H1 (cell line): Measurements from ENCODE around the gene NOL4L. TPM values are rescaled to one million over a fixed set of nuclear protein-coding genes. Genes with fewer than 3 reads are reported as not detected.

Source experiments
- CTCF ChIA-PET: fragments of 300-600 bp; sonication (Branson Sonifier 250); formaldehyde crosslinking; loops from one replicate; lab custom pipeline; 2021; ENCODE audit not compliant: partially characterized antibody; lab: Charles Lee
- POLR2A ChIA-PET: fragments of 300-600 bp; sonication (Branson Sonifier 250); formaldehyde crosslinking; loops from one replicate; lab custom pipeline; 2021; ENCODE audit warnings: inconsistent platforms; ENCODE audit not compliant: partially characterized antibody; lab: Charles Lee
- DNase-seq, 2 experiments: peaks; one replicate each; pipeline versions ENCODE4 v3.0.0 to v3.0.0-alpha.2; 2010 to 2022; ENCODE audit warnings: low spot score in 2 of 2, low read depth in 1 of 2, mixed read lengths in 1 of 2
- FAIRE-seq: peaks from 2 replicates; lab custom pipeline; 2011; peaks lifted over from hg19 to GRCh38; lab: Jason Lieb, UNC
- H2AFZ ChIP-seq: 2 replicates; pipeline ENCODE4 v1.8.1; 2012; ENCODE audit warnings: low read length, inconsistent platforms
- H2AK5ac ChIP-seq: 2 replicates; pipeline ENCODE4 v1.6.1; 2013; ENCODE audit warnings: low read depth, low read length
- H2BK120ac ChIP-seq: replicated peaks from 2 replicates; pipeline ENCODE3; 2013; ENCODE audit warnings: low read depth, low read length, inconsistent platforms
- H2BK12ac ChIP-seq: 2 replicates; pipeline ENCODE4 v1.6.1; 2013; ENCODE audit warnings: low read depth, low read length
- H2BK15ac ChIP-seq: 2 replicates; pipeline ENCODE4 v1.6.1; 2013; ENCODE audit warnings: low read length
- H2BK20ac ChIP-seq: 2 replicates; pipeline ENCODE4 v1.6.1; 2013; ENCODE audit warnings: low read length
- H2BK5ac ChIP-seq: 2 replicates; pipeline ENCODE4 v1.6.1; 2013; ENCODE audit warnings: low read depth, low read length
- H3K14ac ChIP-seq: 2 replicates; pipeline ENCODE4 v1.6.1; 2013; ENCODE audit warnings: inconsistent platforms; ENCODE audit not compliant: insufficient read length
- H3K18ac ChIP-seq: 2 replicates; pipeline ENCODE4 v1.6.1; 2013; ENCODE audit warnings: low read length; ENCODE audit errors: extremely low read depth
- H3K23ac ChIP-seq: 2 replicates; pipeline ENCODE4 v1.6.1; 2013; ENCODE audit warnings: inconsistent platforms; ENCODE audit not compliant: insufficient read length
- H3K23me2 ChIP-seq: 2 replicates; pipeline ENCODE4 v1.6.1; 2013; ENCODE audit warnings: low read depth, low read length
- H3K27ac ChIP-seq: 2 replicates; pipeline ENCODE4 v1.6.1; 2011; ENCODE audit warnings: low read depth, low read length, inconsistent platforms
- H3K27me3 ChIP-seq, 4 experiments: replicated peaks in 1 of 4; 1 replicate in 1 of 4; 2 replicates in 3 of 4; pipeline versions ENCODE4 v1.6.1 to v1.8.1; 2011 to 2013; ENCODE audit warnings: low read length in 3 of 4, mild to moderate bottlenecking in 3 of 4, inconsistent platforms in 2 of 4, mixed read lengths in 2 of 4, moderate library complexity in 1 of 4; ENCODE audit not compliant: control insufficient read depth in 3 of 4, insufficient read depth in 3 of 4; ENCODE audit errors: extremely low read depth in 1 of 4
- H3K36me3 ChIP-seq, 4 experiments: 2 replicates each; pipeline versions ENCODE4 v1.6.1 to v1.8.1; 2011 to 2013; ENCODE audit warnings: mild to moderate bottlenecking in 4 of 4, low read length in 3 of 4, moderate library complexity in 2 of 4, control low read depth in 1 of 4, inconsistent platforms in 1 of 4; ENCODE audit not compliant: insufficient read depth in 4 of 4, control insufficient read depth in 2 of 4
- H3K4ac ChIP-seq: replicated peaks from 2 replicates; pipeline ENCODE3; 2013; ENCODE audit warnings: low read length, low read depth, mixed read lengths, inconsistent platforms; ENCODE audit not compliant: insufficient read length
- H3K4me1 ChIP-seq, 4 experiments: replicated peaks in 1 of 4; 1 replicate in 1 of 4; 2 replicates in 3 of 4; pipeline versions ENCODE4 v1.6.1 to v1.8.1; 2011 to 2013; ENCODE audit warnings: low read length in 3 of 4, inconsistent platforms in 2 of 4, mixed read lengths in 1 of 4; ENCODE audit not compliant: insufficient read depth in 4 of 4, control insufficient read depth in 3 of 4
- H3K4me2 ChIP-seq, 2 experiments: 2 replicates each; pipeline versions ENCODE4 v1.6.1 to v1.8.1; 2011 to 2013; ENCODE audit warnings: low read depth in 2 of 2, low read length in 2 of 2, control low read depth in 1 of 2, inconsistent platforms in 1 of 2, mild to moderate bottlenecking in 1 of 2; ENCODE audit not compliant: insufficient read depth in 1 of 2
- H3K4me3 ChIP-seq, 4 experiments: fragments of 200-600, 300-600 bp in 1 of 4; sonication (generic), shearing (Covaris generic), sonication (Bioruptor Twin) in 1 of 4; 2 replicates each; pipeline versions ENCODE4 v1.5.1 to v1.8.1; 2011 to 2016; ENCODE audit warnings: low read length in 4 of 4, low read depth in 3 of 4, control low read depth in 2 of 4, inconsistent platforms in 2 of 4, mild to moderate bottlenecking in 2 of 4, mixed read lengths in 1 of 4, moderate library complexity in 1 of 4; ENCODE audit not compliant: insufficient read depth in 2 of 4; ENCODE audit errors: extremely low read depth in 1 of 4
- H3K56ac ChIP-seq: replicated peaks from 2 replicates; pipeline ENCODE3; 2013; ENCODE audit warnings: low read depth, mild to moderate bottlenecking, mixed read lengths, low read length, inconsistent platforms; ENCODE audit not compliant: insufficient read length
- H3K79me1 ChIP-seq: 2 replicates; pipeline ENCODE4 v1.6.1; 2013; ENCODE audit warnings: low read depth, low read length, control low read depth
- H3K79me2 ChIP-seq, 2 experiments: 2 replicates each; pipeline versions ENCODE4 v1.6.1 to v1.8.1; 2012 to 2013; ENCODE audit warnings: low read length in 2 of 2, mild to moderate bottlenecking in 2 of 2, inconsistent platforms in 1 of 2; ENCODE audit not compliant: insufficient read depth in 2 of 2, control insufficient read depth in 1 of 2
- H3K9ac ChIP-seq, 4 experiments: replicated peaks in 1 of 4; 1 replicate in 1 of 4; 2 replicates in 3 of 4; pipeline versions ENCODE4 v1.6.1 to v1.8.1; 2011 to 2013; ENCODE audit warnings: low read depth in 3 of 4, low read length in 3 of 4, control low read depth in 2 of 4, mild to moderate bottlenecking in 2 of 4, moderate library complexity in 2 of 4, inconsistent platforms in 1 of 4; ENCODE audit errors: extremely low read depth in 1 of 4
- H3K9me3 ChIP-seq, 2 experiments: 2 replicates each; pipeline versions ENCODE4 v1.6.1 to v1.8.1; 2012 to 2013; ENCODE audit warnings: mild to moderate bottlenecking in 2 of 2, moderate library complexity in 2 of 2, control low read depth in 1 of 2, inconsistent platforms in 1 of 2, low read depth in 1 of 2, low read length in 1 of 2, mixed read lengths in 1 of 2; ENCODE audit not compliant: insufficient read depth in 2 of 2
- H4K20me1 ChIP-seq, 2 experiments: replicated peaks in 1 of 2; 2 replicates each; pipeline versions ENCODE3 to v1.8.1; 2011 to 2013; ENCODE audit warnings: inconsistent platforms in 2 of 2, low read length in 2 of 2, mild to moderate bottlenecking in 1 of 2; ENCODE audit not compliant: insufficient read depth in 2 of 2, control insufficient read depth in 1 of 2
- H4K5ac ChIP-seq: 2 replicates; pipeline ENCODE4 v1.6.1; 2013; ENCODE audit warnings: low read length, low read depth, mixed read lengths, inconsistent platforms; ENCODE audit not compliant: insufficient read length
- H4K8ac ChIP-seq: 2 replicates; pipeline ENCODE4 v1.8.0; 2013; ENCODE audit warnings: mild to moderate bottlenecking, moderate library complexity, low read length, inconsistent platforms; ENCODE audit not compliant: insufficient read depth; ENCODE audit errors: extremely low read depth
- H4K91ac ChIP-seq: replicated peaks from 2 replicates; pipeline ENCODE3; 2013; ENCODE audit warnings: low read length, mixed read lengths, inconsistent platforms; ENCODE audit not compliant: insufficient read length
- BACH1 ChIP-seq: IDR thresholded peaks from 2 replicates; pipeline ENCODE4 v1.6.1; 2012; ENCODE audit warnings: low read length, improper control_type of control experiment
- BCL11A ChIP-seq, 2 experiments: IDR thresholded peaks; one replicate each; pipeline ENCODE4 v1.6.1; 2011; ENCODE audit warnings: low read depth in 2 of 2, low read length in 2 of 2, mild to moderate bottlenecking in 2 of 2
- CREB1 ChIP-seq: IDR thresholded peaks from 2 replicates; pipeline ENCODE4 v1.6.1; 2012; ENCODE audit warnings: inconsistent platforms
- NANOG ChIP-seq: IDR thresholded peaks from 2 replicates; pipeline ENCODE4 v1.6.1; 2011; ENCODE audit warnings: low read length, low read depth, mild to moderate bottlenecking, inconsistent platforms; ENCODE audit not compliant: insufficient read depth, poor library complexity, severe bottlenecking
- TCF12 ChIP-seq: IDR thresholded peaks from 2 replicates; pipeline ENCODE4 v1.6.1; 2011; ENCODE audit warnings: low read depth, mild to moderate bottlenecking, low read length
- USF2 ChIP-seq: IDR thresholded peaks from 2 replicates; pipeline ENCODE4 v1.6.1; 2011; ENCODE audit warnings: low read length, improper control_type of control experiment
- WGBS, 2 experiments: shearing (Covaris generic) in 1 of 2; methylation state at CpG; one replicate each; pipeline versions ENCODE4 v1.1.6 to v1.1.7; 2013 to 2015; ENCODE audit warnings: low lambda C conversion rate in 2 of 2, mixed read lengths in 2 of 2, inconsistent platforms in 1 of 2, low coverage in 1 of 2, missing lambda C conversion rate in 1 of 2; ENCODE audit not compliant: insufficient replicate concordance in 2 of 2, insufficient coverage in 1 of 2, insufficient read length in 1 of 2; ENCODE audit errors: extremely low coverage in 1 of 2, missing lambda C conversion rate in 1 of 2; 5-methylcytosine and 5-hydroxymethylcytosine counted together
- polyA plus RNA-seq, 7 experiments: library from polyadenylated mRNA; depleted of rRNA in 3 of 7; stranded (reverse) in 5 of 7; unstranded in 2 of 7; fragments of >200 nt in 5 of 7; fragments of 200-250 nt in 2 of 7; gene quantifications; 1 replicate in 5 of 7; 2 replicates in 1 of 7; 4 replicates in 1 of 7; pipeline versions ENCODE4 v1.2.1 to v1.2.3, GENCODE V29; 2011 to 2013; ENCODE audit warnings: missing spikeins in 2 of 7, mixed read lengths in 2 of 7
- total RNA-seq: library from RNA; stranded (reverse); fragmentation: NEBNext Ultra II Directional; extraction: Animal tissue kit (Norgen Biotek cat#: 25700); gene quantifications from 2 replicates; pipeline ENCODE4 v1.2.1, GENCODE V29; 2021

NOL4L gene
- total and polyA plus RNA-seq, 2 of the 8 experiments (the other 6 are each of a cell fraction or from before 2014, with no cell fraction given): 15.3 to 23.7 TPM

- Histone ChIP-seq H2BK120ac (no peak overlapping the region), H3K79me1 (no peaks in the 10 kb centered on the region; the same call in 1 of the 2 replicates), H3K27ac (no peak overlapping the region), H2AK5ac (no peak overlapping the region), H4K91ac (no peak overlapping the region), H3K4me1 (peaks cover 0 to 6% (median 2%) of the 10 kb centered on the region in 4 experiments; a peak in 2 of 7 replicates), H3K79me2 (no peaks in the 10 kb centered on the region), H3K4ac (no peak overlapping the region), H3K14ac (no peak overlapping the region), H3K9ac (no peak overlapping the region), H3K56ac (no peak overlapping the region), H3K27me3 (no peaks in the 10 kb centered on the region), H2AFZ (0 out of 2 replicates have a peak overlapping the region, but pooled peaks have one; percentile 25), H2BK15ac (no peak overlapping the region), H3K23me2 (0 out of 2 replicates have a peak, but pooled peaks cover 1% of the 10 kb centered on the region), H2BK12ac (no peak overlapping the region), H2BK5ac (no peak overlapping the region), H2BK20ac (no peak overlapping the region), H3K18ac (no peak overlapping the region), H4K5ac (no peak overlapping the region), H3K9me3 (no peaks in the 10 kb centered on the region), H3K4me3 (no peak overlapping the region), H4K20me1 (no peaks in the 10 kb centered on the region), H4K8ac (no peak overlapping the region), H3K4me2 (no peak overlapping the region), H3K23ac (no peak overlapping the region), H3K36me3 (no peaks in the 10 kb centered on the region; a peak in 1 of 8 replicates)
- ChIA-PET CTCF (interaction anchor here (0.8 to 1.9 kb wide), 10 partner anchors 9 to 457 kb away, joined by 3 to 5 read pairs (median 3); no protein-coding TSS in a partner anchor), POLR2A (interaction anchor here (1.2 to 1.9 kb wide), 3 partner anchors 10 to 30 kb away, joined by 4 to 5 read pairs (median 4); no protein-coding TSS in a partner anchor)
- 56% methylated on average over 3 of the region's 3 CpGs; no CpG with 5 or more reads in 1 of the 2 experiments for WGBS, 2 experiments
- DNase-seq (no peak), FAIRE-seq (no peak)
- no peak for TF ChIP-seq BCL11A (IDR thresholded peaks at IDR 0.05; ENCODE audit: low read depth in 2 of 2, low read length in 2 of 2)
- peak; percentile 32; the same call in 1 of the 2 replicates for TF ChIP-seq USF2
- TF ChIP-seq TCF12: no peak
- no peak for TF ChIP-seq CREB1
- no peak for TF ChIP-seq BACH1
- TF ChIP-seq NANOG: peak; percentile 95
Measured at GRCh38 chr20:32506721-32507120, 78.4 kb downstream of the NOL4L start.
